Measurements from ENCODE around the gene HCAR3. TPM values are rescaled to one million over a fixed set of nuclear protein-coding genes. Genes with fewer than 3 reads are reported as not detected.
"Not testable (repeated sequence)": the region's sequence is repeated elsewhere in the genome, so short reads cannot be mapped to it uniquely, and the experiment has no call there.

HCAR3 gene
- total RNA-seq (under 1 TPM in 1 of 2 donors, not detected in 1; 0.24 TPM), polyA plus RNA-seq (ENCODE audit: insufficient read depth, low read depth, low replicate concordance) (0.36 TPM)
- long read RNA-seq, donor 1, result 0 reads
- long read RNA-seq, donor 2, result 0 reads

DNA sequence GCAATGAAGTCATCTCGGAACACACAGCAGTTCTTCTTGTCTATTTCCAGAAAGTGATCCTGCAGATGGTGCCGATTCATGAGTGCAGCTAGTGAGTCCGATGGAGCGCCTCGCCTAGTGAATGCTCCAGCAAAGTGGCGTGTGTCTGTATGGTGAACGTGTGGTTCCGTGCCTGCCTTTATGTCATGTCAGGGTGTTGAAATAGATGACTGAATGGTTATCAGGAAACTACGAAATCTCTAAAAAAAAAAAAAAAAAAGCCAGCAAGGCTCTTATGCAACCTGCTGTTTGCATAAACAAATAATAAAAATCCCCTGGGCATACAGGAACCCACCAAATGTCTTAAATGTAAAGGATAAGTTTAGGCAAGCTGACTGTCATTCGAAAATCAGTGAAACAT lies at the start of gene HCAR3:
TSS of gene HCAR3 (minus strand) at position 154 of the 400 bp plus-strand sequence. CDS start at position 80, 74 bp downstream.
- H3K36me3 ChIP-seq (ENCODE audit: low read depth, missing control alignments); H3K9me3 ChIP-seq; H3K4me3 ChIP-seq; H3K27me3 ChIP-seq; H3K4me1 ChIP-seq; DNase-seq; H3K27ac ChIP-seq; intact Hi-C loops (cut with DNase I; ENCODE audit: low total_unique reads): not testable (repeated sequence)
- 90 to 92% methylated on average over 9 to 10 of the region's 10 CpGs for WGBS, 2 donors

DNA sequence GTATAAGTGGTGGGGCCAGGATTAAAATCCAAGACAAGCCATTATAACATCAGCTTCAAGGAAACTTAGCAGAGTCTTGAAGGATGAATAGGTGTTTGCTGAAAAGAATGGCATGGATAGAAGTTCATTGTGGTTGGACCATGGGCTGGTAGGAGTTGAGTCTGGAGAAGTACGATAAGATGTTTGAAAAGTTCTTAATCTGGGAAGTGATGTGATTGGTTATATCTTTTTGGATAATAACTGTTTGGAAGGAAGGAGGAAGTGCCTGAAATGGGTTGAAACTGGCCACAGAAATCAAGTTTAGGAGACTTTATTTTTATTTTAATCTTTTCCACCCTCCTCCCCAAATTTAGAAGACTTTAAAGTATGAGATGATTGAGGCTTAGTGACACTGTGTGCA lies 41.0 kb upstream of the HCAR3 start:
- no peaks in the 10 kb centered on the region for H3K36me3 ChIP-seq (ENCODE audit: low read depth, missing control alignments)
- TF ChIP-seq, protein P1, sequence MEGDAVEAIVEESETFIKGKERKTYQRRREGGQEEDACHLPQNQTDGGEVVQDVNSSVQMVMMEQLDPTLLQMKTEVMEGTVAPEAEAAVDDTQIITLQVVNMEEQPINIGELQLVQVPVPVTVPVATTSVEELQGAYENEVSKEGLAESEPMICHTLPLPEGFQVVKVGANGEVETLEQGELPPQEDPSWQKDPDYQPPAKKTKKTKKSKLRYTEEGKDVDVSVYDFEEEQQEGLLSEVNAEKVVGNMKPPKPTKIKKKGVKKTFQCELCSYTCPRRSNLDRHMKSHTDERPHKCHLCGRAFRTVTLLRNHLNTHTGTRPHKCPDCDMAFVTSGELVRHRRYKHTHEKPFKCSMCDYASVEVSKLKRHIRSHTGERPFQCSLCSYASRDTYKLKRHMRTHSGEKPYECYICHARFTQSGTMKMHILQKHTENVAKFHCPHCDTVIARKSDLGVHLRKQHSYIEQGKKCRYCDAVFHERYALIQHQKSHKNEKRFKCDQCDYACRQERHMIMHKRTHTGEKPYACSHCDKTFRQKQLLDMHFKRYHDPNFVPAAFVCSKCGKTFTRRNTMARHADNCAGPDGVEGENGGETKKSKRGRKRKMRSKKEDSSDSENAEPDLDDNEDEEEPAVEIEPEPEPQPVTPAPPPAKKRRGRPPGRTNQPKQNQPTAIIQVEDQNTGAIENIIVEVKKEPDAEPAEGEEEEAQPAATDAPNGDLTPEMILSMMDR (IDR thresholded peaks at IDR 0.05), result no peak
- no peak for TF ChIP-seq POLR2A (IDR thresholded peaks at IDR 0.05)
- no peak for DNase-seq
- no peak overlapping the region for H3K27ac ChIP-seq
- H3K4me3 ChIP-seq, result no peak overlapping the region
- H3K4me1 ChIP-seq, result peaks cover 10% of the 10 kb centered on the region
- intact Hi-C loops (cut with DNase I; ENCODE audit: low total_unique reads), result no loop called here
- H3K9me3 ChIP-seq, result no peaks in the 10 kb centered on the region
- 85 to 93% methylated on average over 1 of the region's 1 CpG for WGBS, 2 donors
- no peaks in the 10 kb centered on the region for H3K27me3 ChIP-seq

DNA sequence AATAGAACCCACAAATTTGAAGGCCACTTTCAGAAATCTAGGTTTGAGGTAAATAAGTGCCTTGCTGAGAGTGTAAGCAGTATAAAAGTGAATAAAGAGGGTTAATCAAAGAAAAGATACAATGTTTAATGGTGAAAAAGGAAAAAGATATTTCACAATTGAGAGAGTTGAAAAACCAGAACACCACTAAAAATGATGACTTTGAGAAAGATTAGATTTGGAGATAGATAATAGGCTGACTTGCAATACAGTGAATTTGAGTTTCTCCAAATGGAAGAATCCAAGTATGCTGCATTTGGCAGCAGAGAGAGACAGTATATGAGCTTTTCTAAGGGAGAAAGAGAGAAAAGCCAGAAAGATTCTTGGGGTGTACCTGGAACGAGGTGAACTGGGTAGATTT lies 38.2 kb upstream of the HCAR3 start:
- no peaks in the 10 kb centered on the region for H3K36me3 ChIP-seq (ENCODE audit: low read depth, missing control alignments)
- H3K27ac ChIP-seq, result no peak overlapping the region
- no peaks in the 10 kb centered on the region for H3K9me3 ChIP-seq
- H3K4me3 ChIP-seq, result no peak overlapping the region
- H3K4me1 ChIP-seq, result peaks cover 10% of the 10 kb centered on the region
- DNase-seq, result no peak
- H3K27me3 ChIP-seq, result no peaks in the 10 kb centered on the region
- WGBS, 2 donors, result 88 to 97% methylated on average over 1 of the region's 1 CpG
- intact Hi-C loops (cut with DNase I; ENCODE audit: low total_unique reads), result no loop called here
- no peak for TF ChIP-seq POLR2A (IDR thresholded peaks at IDR 0.05)
- TF ChIP-seq, protein P1 (IDR thresholded peaks at IDR 0.05), result no peak

DNA sequence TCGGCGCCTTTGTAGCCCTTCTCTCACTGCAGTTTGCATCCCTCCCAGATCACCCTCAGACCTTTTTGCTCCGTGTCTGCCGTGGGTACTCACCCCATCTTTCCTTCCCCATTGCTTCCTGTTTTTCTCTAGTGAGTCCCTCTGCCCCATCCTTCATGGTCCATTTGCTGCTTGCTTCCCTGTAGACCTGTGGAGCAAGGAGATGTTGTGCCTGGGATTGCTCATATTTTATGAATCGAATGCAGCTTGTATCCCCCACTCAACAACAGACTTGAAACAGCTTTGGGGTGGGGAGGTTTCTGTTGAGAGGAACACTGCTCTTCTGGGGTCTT lies 36.7 kb upstream of the HCAR3 start:
- intact Hi-C loops (cut with DNase I; ENCODE audit: low total_unique reads), result no loop called here
- Histone ChIP-seq H3K4me3 (peak overlapping the region; percentile 83 to 95), H3K27me3 (no peaks in the 10 kb centered on the region), H3K27ac (peak overlapping the region; percentile 72 to 86), H3K4me1 (peaks cover 10% of the 10 kb centered on the region), H3K36me3 (ENCODE audit: low read depth, missing control alignments) (no peaks in the 10 kb centered on the region), H3K9me3 (no peaks in the 10 kb centered on the region)
- no peak for TF ChIP-seq POLR2A (IDR thresholded peaks at IDR 0.05)
- TF ChIP-seq, protein P1 (IDR thresholded peaks at IDR 0.05), result no peak
- DNase-seq, result no peak
- WGBS, 2 donors, result 1 to 6% methylated on average over 5 of the region's 5 CpGs

DNA sequence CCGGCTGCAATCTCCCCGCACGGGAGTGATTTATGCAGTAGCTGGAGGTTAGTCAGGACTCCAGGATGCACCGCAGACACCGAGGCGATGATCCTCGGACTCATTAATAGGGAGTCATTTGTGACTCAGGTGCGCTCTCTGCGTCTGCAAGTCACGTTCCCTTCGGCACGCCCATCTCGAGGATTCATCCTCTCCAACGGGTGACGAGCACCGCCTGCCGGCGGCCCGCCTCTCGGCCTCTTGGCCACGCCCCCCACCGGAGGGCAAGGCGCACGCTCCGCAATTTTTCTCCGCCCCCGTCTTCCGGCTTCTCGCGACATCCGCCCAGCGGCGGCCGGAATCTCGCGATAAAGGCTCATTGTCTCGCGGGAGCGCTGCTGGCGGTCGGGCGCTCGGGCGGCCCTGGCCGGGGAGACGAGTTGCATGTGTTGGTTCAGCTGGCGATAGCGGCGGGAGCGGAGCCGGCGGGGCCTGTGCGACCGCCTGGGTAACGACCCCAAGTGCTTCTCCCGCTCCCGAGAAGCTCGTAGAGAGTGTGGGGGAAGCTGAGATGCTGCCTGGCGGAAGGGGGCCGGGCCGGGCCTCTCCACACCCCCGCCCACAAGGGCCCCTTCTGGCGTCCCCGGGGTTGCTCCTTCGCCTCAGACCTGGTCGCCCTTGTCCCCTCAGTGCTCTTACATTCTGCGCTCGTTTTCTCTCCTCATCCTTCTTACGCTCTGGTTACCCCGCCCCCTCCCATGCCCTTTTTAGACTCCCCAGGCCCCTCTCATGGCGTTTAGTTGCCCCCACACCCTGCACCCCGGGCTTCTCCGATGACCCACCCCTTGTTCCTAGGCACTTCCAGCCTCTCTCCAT lies 36.1 kb upstream of the HCAR3 start, which contains the start of gene DENR:
TSS of gene DENR (plus strand) at position 361 of the 855 bp plus-strand sequence. CDS start 878 bp downstream, outside the sequence.
- H3K9me3 ChIP-seq, result no peaks in the 10 kb centered on the region
- TF ChIP-seq, protein P1 (IDR thresholded peaks at IDR 0.05), result peak; percentile 65 to 89 (median 82)
- peak; percentile 6 for TF ChIP-seq POLR2A (IDR thresholded peaks at IDR 0.05)
- no peaks in the 10 kb centered on the region for H3K36me3 ChIP-seq (ENCODE audit: low read depth, missing control alignments)
- 0 to 1% methylated on average over 43 to 44 of the region's 73 CpGs for WGBS, 2 donors
- H3K27ac ChIP-seq, result peak within 1 kb of the TSS; percentile 72 to 86
- intact Hi-C loops (cut with DNase I; ENCODE audit: low total_unique reads), result no loop called here
- H3K27me3 ChIP-seq, result no peaks in the 10 kb centered on the region
- peak within 1 kb of the TSS; percentile 83 to 95 for H3K4me3 ChIP-seq
- peak; percentile 98 for DNase-seq
- H3K4me1 ChIP-seq, result peaks cover 10% of the 10 kb centered on the region

DNA sequence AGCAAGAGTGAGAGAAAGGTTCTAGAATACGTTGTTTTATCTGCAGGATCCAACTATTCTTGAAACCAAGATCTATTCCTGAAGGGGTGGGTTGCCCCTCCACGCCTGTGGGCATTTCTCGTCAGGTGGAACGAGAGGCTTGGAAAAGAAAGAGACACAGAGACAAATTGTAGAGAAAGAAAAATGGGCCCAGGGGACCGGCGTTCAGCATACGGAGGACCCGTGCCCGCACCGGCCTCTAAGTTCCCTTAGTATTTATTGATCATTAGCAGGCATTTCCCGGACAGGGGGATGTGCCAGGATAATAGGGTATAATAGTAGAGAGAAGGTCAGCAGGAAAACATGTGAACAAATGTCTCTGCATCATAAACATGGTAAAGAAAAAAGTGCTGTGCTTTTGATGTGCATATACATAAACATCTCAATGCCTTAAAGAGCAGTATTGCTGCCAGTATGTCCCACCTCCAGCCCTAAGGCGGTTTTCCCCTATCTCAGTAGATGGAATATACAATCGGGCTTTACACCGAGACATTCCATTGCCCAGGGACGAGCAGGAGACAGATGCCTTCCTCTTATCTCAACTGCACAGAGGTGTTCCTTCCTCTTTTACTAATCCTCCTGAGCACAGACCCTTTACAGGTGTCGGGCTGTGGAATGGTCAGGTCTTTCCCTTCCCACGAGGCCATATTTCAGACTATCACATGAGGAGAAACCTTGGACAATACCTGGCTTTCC lies 34.3 kb upstream of the HCAR3 start:
- 67 to 73% methylated on average over 16 to 17 of the region's 17 CpGs for WGBS, 2 donors
- H3K27me3 ChIP-seq; intact Hi-C loops (cut with DNase I; ENCODE audit: low total_unique reads); H3K4me3 ChIP-seq; H3K4me1 ChIP-seq; H3K27ac ChIP-seq; DNase-seq; H3K9me3 ChIP-seq; H3K36me3 ChIP-seq (ENCODE audit: low read depth, missing control alignments): not testable (repeated sequence)
